IMR-90 (cell line): ENCODE results near the gene PPP1R9A. TPM values are rescaled to one million over a fixed set of nuclear protein-coding genes. Genes with fewer than 3 reads are reported as not detected.

Experiments used
- ATAC-seq: fragments of 200-7000 bp; cut with Tn5 transposase; 2 replicates; pipeline ENCODE4 v1.9.1; 2020; ENCODE audit warnings: low read depth, mild to moderate bottlenecking, moderate library complexity
- BruUV-seq: library from RNA; stranded (reverse); fragments of 400-500 nt; replicated peaks from 2 replicates; lab custom pipeline; 2021; lab: Mats Ljungman, UMichigan
- CTCF ChIA-PET: fragments of 300-600 bp; formaldehyde crosslinking; extraction: SDS; loops from one replicate; lab custom pipeline; 2021; ENCODE audit warnings: antibody characterized with exemption; lab: Yijun Ruan, JAX
- POLR2A ChIA-PET: fragments of 300-600 bp; sonication (Branson Sonifier 250); formaldehyde crosslinking; loops from one replicate; lab custom pipeline; 2022; ENCODE audit warnings: antibody characterized with exemption; ENCODE audit not compliant: unreplicated experiment; lab: Charles Lee
- DNase-seq: peaks from one replicate; pipeline ENCODE4 v3.0.0; 2013
- H2AFZ ChIP-seq: replicated peaks from 2 replicates; pipeline ENCODE3; 2013; ENCODE audit warnings: low read length, mild to moderate bottlenecking; ENCODE audit not compliant: poor library complexity
- H2AK5ac ChIP-seq: 2 replicates; pipeline ENCODE4 v1.6.1; 2013; ENCODE audit warnings: low read depth, low read length, inconsistent platforms
- H2AK9ac ChIP-seq: replicated peaks from 2 replicates; pipeline ENCODE3; 2013; ENCODE audit warnings: mild to moderate bottlenecking, low read depth, low read length, moderate library complexity; ENCODE audit not compliant: poor library complexity
- H2BK120ac ChIP-seq: 2 replicates; pipeline ENCODE4 v1.6.1; 2013; ENCODE audit warnings: low read depth, low read length, inconsistent platforms
- H2BK15ac ChIP-seq: 3 replicates; pipeline ENCODE4 v1.6.1; 2013; ENCODE audit warnings: low read depth, low read length, inconsistent platforms
- H2BK20ac ChIP-seq: 2 replicates; pipeline ENCODE4 v1.6.1; 2013; ENCODE audit warnings: low read depth, mild to moderate bottlenecking, inconsistent platforms, low read length, moderate library complexity
- H2BK5ac ChIP-seq: 2 replicates; pipeline ENCODE4 v1.6.1; 2013; ENCODE audit warnings: mild to moderate bottlenecking, low read depth, low read length, inconsistent platforms; ENCODE audit not compliant: poor library complexity, severe bottlenecking
- H3K14ac ChIP-seq: replicated peaks from 2 replicates; pipeline ENCODE4 v1.6.1; 2013; ENCODE audit warnings: low read depth, low read length, inconsistent platforms
- H3K18ac ChIP-seq: 2 replicates; pipeline ENCODE4 v1.6.1; 2013; ENCODE audit warnings: low read depth, low read length, control low read depth
- H3K23ac ChIP-seq: 2 replicates; pipeline ENCODE4 v1.6.1; 2013; ENCODE audit warnings: low read depth, low read length, inconsistent platforms
- H3K27ac ChIP-seq: 2 replicates; pipeline ENCODE4 v1.5.1; 2013; ENCODE audit warnings: mild to moderate bottlenecking, control low read depth, low read length; ENCODE audit not compliant: insufficient read depth
- H3K27me3 ChIP-seq: 2 replicates; pipeline ENCODE4 v1.6.1; 2013; ENCODE audit warnings: low read length; ENCODE audit not compliant: control insufficient read depth, insufficient read depth
- H3K36me3 ChIP-seq: 2 replicates; pipeline ENCODE4 v1.6.1; 2013; ENCODE audit warnings: low read length, mixed read lengths; ENCODE audit not compliant: control insufficient read depth, insufficient read depth
- H3K4ac ChIP-seq: 2 replicates; pipeline ENCODE4 v1.6.1; 2013; ENCODE audit warnings: low read depth, low read length, inconsistent platforms
- H3K4me1 ChIP-seq: 2 replicates; pipeline ENCODE4 v1.6.1; 2013; ENCODE audit warnings: low read length, mixed read lengths; ENCODE audit not compliant: control insufficient read depth, insufficient read depth
- H3K4me2 ChIP-seq: 2 replicates; pipeline ENCODE4 v1.6.1; 2013; ENCODE audit warnings: low read depth, mild to moderate bottlenecking, control low read depth, low read length, moderate library complexity
- H3K4me3 ChIP-seq: 2 replicates; pipeline ENCODE4 v1.5.1; 2013; ENCODE audit warnings: low read depth, mild to moderate bottlenecking, control low read depth, low read length, moderate library complexity; ENCODE audit not compliant: insufficient read depth
- H3K56ac ChIP-seq: 2 replicates; pipeline ENCODE4 v1.6.1; 2013; ENCODE audit warnings: low read length, inconsistent platforms; ENCODE audit not compliant: insufficient read depth; ENCODE audit errors: extremely low read depth
- H3K79me1 ChIP-seq, 2 experiments: 2 replicates each; pipeline ENCODE4 v1.6.1; 2013; ENCODE audit warnings: low read length in 2 of 2, inconsistent platforms in 1 of 2, low read depth in 1 of 2
- H3K9ac ChIP-seq: 2 replicates; pipeline ENCODE4 v1.6.1; 2013; ENCODE audit warnings: low read depth, low read length, control low read depth
- H3K9me1 ChIP-seq: 2 replicates; pipeline ENCODE4 v1.6.1; 2013; ENCODE audit warnings: low read length, inconsistent platforms; ENCODE audit not compliant: insufficient read depth
- H3K9me3 ChIP-seq: 2 replicates; pipeline ENCODE4 v1.6.1; 2013; ENCODE audit warnings: low read length; ENCODE audit not compliant: control insufficient read depth, insufficient read depth
- H4K20me1 ChIP-seq: 2 replicates; pipeline ENCODE4 v1.6.1; 2013; ENCODE audit warnings: low read length, inconsistent platforms; ENCODE audit not compliant: insufficient read depth
- H4K5ac ChIP-seq: 2 replicates; pipeline ENCODE4 v1.6.1; 2013; ENCODE audit warnings: mild to moderate bottlenecking, low read depth, low read length, control low read depth
- H4K8ac ChIP-seq, 2 experiments: 2 replicates each; pipeline ENCODE4 v1.6.1; 2013; ENCODE audit warnings: low read depth in 2 of 2, low read length in 2 of 2, control low read depth in 1 of 2, inconsistent platforms in 1 of 2
- H4K91ac ChIP-seq: 2 replicates; pipeline ENCODE4 v1.6.1; 2013; ENCODE audit warnings: low read depth, low read length, inconsistent platforms; ENCODE audit not compliant: insufficient read depth
- CHD1 ChIP-seq: IDR thresholded peaks from 2 replicates; pipeline ENCODE4 v1.6.1; 2012; ENCODE audit warnings: low read depth, low read length, improper control_type of control experiment
- WGBS, 2 experiments: methylation state at CpG; one replicate each; pipeline versions ENCODE4 v1.1.5 to v1.1.7; 2013; ENCODE audit warnings: missing lambda C conversion rate in 2 of 2; ENCODE audit not compliant: insufficient read length in 1 of 2; ENCODE audit errors: extremely low coverage in 2 of 2; 5-methylcytosine and 5-hydroxymethylcytosine counted together
- dilution Hi-C: fragments of 300-500 bp; cut with HindIII; formaldehyde crosslinking; loops from one replicate; pipeline ENCODE4 v1.14.3; 2018; ENCODE audit warnings: low sequenced_read_pairs; ENCODE audit not compliant: unreplicated experiment
- in situ Hi-C: fragments of 300-500 bp; cut with MboI; formaldehyde crosslinking; loops from 3 replicates; pipeline ENCODE4 v1.14.3; 2019; ENCODE audit warnings: low sequenced_read_pairs, inconsistent platforms, mixed read lengths
- intact Hi-C: fragments of 100-400 bp; cut with micrococcal nuclease; formaldehyde crosslinking; loops from 2 replicates; pipeline ENCODE4 v1.10.0; 2022
- polyA plus RNA-seq, 3 experiments: library from polyadenylated mRNA; depleted of rRNA; stranded (reverse); fragments of >200 nt; gene quantifications; 2 replicates each; pipeline ENCODE4 v1.2.3, GENCODE V29; 2012; ENCODE audit warnings: low replicate concordance in 1 of 3
- total RNA-seq: library from RNA; depleted of rRNA; stranded (reverse); fragments of >200 nt; gene quantifications from 2 replicates; pipeline ENCODE4 v1.2.3, GENCODE V29; 2012

Gene PPP1R9A
- total and polyA plus RNA-seq, 2 of the 4 experiments (the other 2 are of a cell fraction): not detected

DNA sequence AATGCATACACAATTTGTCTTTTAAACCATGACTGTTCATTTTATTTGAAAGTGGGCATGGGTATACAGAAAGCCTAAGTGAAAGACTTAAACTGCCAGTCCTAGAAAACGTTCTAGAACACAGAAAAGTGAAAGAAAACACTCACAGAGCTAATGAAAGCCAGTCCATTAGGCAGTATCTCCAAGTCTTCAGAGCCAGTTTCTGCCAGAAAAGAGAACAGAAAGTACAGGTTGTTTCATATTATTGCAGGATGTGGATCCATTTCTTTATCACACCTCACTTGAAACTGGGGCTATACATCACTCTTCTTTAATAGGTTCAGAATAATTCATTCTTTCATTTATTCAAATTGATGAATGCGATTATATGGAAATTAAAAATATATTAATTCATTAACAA is 409.2 kb downstream of the PPP1R9A start:
- WGBS, 2 experiments: no CpG with 5 or more reads among the region's 2 CpGs
- H2AK5ac ChIP-seq: no peak overlapping the region
- no peaks in the 10 kb centered on the region for H3K27me3 ChIP-seq
- no peak overlapping the region for H4K5ac ChIP-seq
- TF ChIP-seq CHD1: no peak
- no peak overlapping the region for H3K14ac ChIP-seq
- dilution Hi-C loops: no loop called here
- no peaks in the 10 kb centered on the region for H3K4me1 ChIP-seq
- no peak overlapping the region for H2BK15ac ChIP-seq
- H2AK9ac ChIP-seq: no peak overlapping the region
- H3K36me3 ChIP-seq: no peaks in the 10 kb centered on the region
- H3K18ac ChIP-seq: no peak overlapping the region
- DNase-seq (no peak), ATAC-seq (no peak)
- no peak overlapping the region for H2BK20ac ChIP-seq
- in situ Hi-C loops: no loop called here
- H3K23ac ChIP-seq: no peak overlapping the region
- no peak overlapping the region for H2AFZ ChIP-seq
- no peak overlapping the region for H4K8ac ChIP-seq
- H3K9ac ChIP-seq: no peak overlapping the region
- H4K20me1 ChIP-seq: no peaks in the 10 kb centered on the region
- H3K79me1 ChIP-seq: no peaks in the 10 kb centered on the region
- no peak overlapping the region for H3K56ac ChIP-seq
- CTCF ChIA-PET: no interaction called here
- intact Hi-C loops: no loop called here
- no peak overlapping the region for H2BK120ac ChIP-seq
- H3K4me3 ChIP-seq: no peak overlapping the region
- POLR2A ChIA-PET: no interaction called here
- no peak overlapping the region for H3K4ac ChIP-seq
- no peak overlapping the region for H3K27ac ChIP-seq
- H2BK5ac ChIP-seq: no peak overlapping the region
- no peaks in the 10 kb centered on the region for H3K9me3 ChIP-seq
- no peak overlapping the region for H4K91ac ChIP-seq
- no TSS peak for BruUV-seq
- H3K4me2 ChIP-seq: no peak overlapping the region
- H3K9me1 ChIP-seq: no peaks in the 10 kb centered on the region
